IMR-90 (cell line): ENCODE results near the gene SRCAP. TPM values are rescaled to one million over a fixed set of nuclear protein-coding genes. Genes with fewer than 3 reads are reported as not detected.

Experiments used
- ATAC-seq: fragments of 200-7000 bp; cut with Tn5 transposase; 2 replicates; pipeline ENCODE4 v1.9.1; 2020; ENCODE audit warnings: low read depth, mild to moderate bottlenecking, moderate library complexity
- BruUV-seq: library from RNA; stranded (reverse); fragments of 400-500 nt; replicated peaks from 2 replicates; lab custom pipeline; 2021; lab: Mats Ljungman, UMichigan
- CTCF ChIA-PET: fragments of 300-600 bp; formaldehyde crosslinking; extraction: SDS; loops from one replicate; lab custom pipeline; 2021; ENCODE audit warnings: antibody characterized with exemption; lab: Yijun Ruan, JAX
- POLR2A ChIA-PET: fragments of 300-600 bp; sonication (Branson Sonifier 250); formaldehyde crosslinking; loops from one replicate; lab custom pipeline; 2022; ENCODE audit warnings: antibody characterized with exemption; ENCODE audit not compliant: unreplicated experiment; lab: Charles Lee
- DNase-seq: peaks from one replicate; pipeline ENCODE4 v3.0.0; 2013
- H2AFZ ChIP-seq: replicated peaks from 2 replicates; pipeline ENCODE3; 2013; ENCODE audit warnings: low read length, mild to moderate bottlenecking; ENCODE audit not compliant: poor library complexity
- H2AK5ac ChIP-seq: 2 replicates; pipeline ENCODE4 v1.6.1; 2013; ENCODE audit warnings: low read depth, low read length, inconsistent platforms
- H2AK9ac ChIP-seq: replicated peaks from 2 replicates; pipeline ENCODE3; 2013; ENCODE audit warnings: mild to moderate bottlenecking, low read depth, low read length, moderate library complexity; ENCODE audit not compliant: poor library complexity
- H2BK120ac ChIP-seq: 2 replicates; pipeline ENCODE4 v1.6.1; 2013; ENCODE audit warnings: low read depth, low read length, inconsistent platforms
- H2BK15ac ChIP-seq: 3 replicates; pipeline ENCODE4 v1.6.1; 2013; ENCODE audit warnings: low read depth, low read length, inconsistent platforms
- H2BK20ac ChIP-seq: 2 replicates; pipeline ENCODE4 v1.6.1; 2013; ENCODE audit warnings: low read depth, mild to moderate bottlenecking, inconsistent platforms, low read length, moderate library complexity
- H2BK5ac ChIP-seq: 2 replicates; pipeline ENCODE4 v1.6.1; 2013; ENCODE audit warnings: mild to moderate bottlenecking, low read depth, low read length, inconsistent platforms; ENCODE audit not compliant: poor library complexity, severe bottlenecking
- H3K14ac ChIP-seq: replicated peaks from 2 replicates; pipeline ENCODE4 v1.6.1; 2013; ENCODE audit warnings: low read depth, low read length, inconsistent platforms
- H3K18ac ChIP-seq: 2 replicates; pipeline ENCODE4 v1.6.1; 2013; ENCODE audit warnings: low read depth, low read length, control low read depth
- H3K23ac ChIP-seq: 2 replicates; pipeline ENCODE4 v1.6.1; 2013; ENCODE audit warnings: low read depth, low read length, inconsistent platforms
- H3K27ac ChIP-seq: 2 replicates; pipeline ENCODE4 v1.5.1; 2013; ENCODE audit warnings: mild to moderate bottlenecking, control low read depth, low read length; ENCODE audit not compliant: insufficient read depth
- H3K27me3 ChIP-seq: 2 replicates; pipeline ENCODE4 v1.6.1; 2013; ENCODE audit warnings: low read length; ENCODE audit not compliant: control insufficient read depth, insufficient read depth
- H3K36me3 ChIP-seq: 2 replicates; pipeline ENCODE4 v1.6.1; 2013; ENCODE audit warnings: low read length, mixed read lengths; ENCODE audit not compliant: control insufficient read depth, insufficient read depth
- H3K4ac ChIP-seq: 2 replicates; pipeline ENCODE4 v1.6.1; 2013; ENCODE audit warnings: low read depth, low read length, inconsistent platforms
- H3K4me1 ChIP-seq: 2 replicates; pipeline ENCODE4 v1.6.1; 2013; ENCODE audit warnings: low read length, mixed read lengths; ENCODE audit not compliant: control insufficient read depth, insufficient read depth
- H3K4me2 ChIP-seq: 2 replicates; pipeline ENCODE4 v1.6.1; 2013; ENCODE audit warnings: low read depth, mild to moderate bottlenecking, control low read depth, low read length, moderate library complexity
- H3K4me3 ChIP-seq: 2 replicates; pipeline ENCODE4 v1.5.1; 2013; ENCODE audit warnings: low read depth, mild to moderate bottlenecking, control low read depth, low read length, moderate library complexity; ENCODE audit not compliant: insufficient read depth
- H3K56ac ChIP-seq: 2 replicates; pipeline ENCODE4 v1.6.1; 2013; ENCODE audit warnings: low read length, inconsistent platforms; ENCODE audit not compliant: insufficient read depth; ENCODE audit errors: extremely low read depth
- H3K79me1 ChIP-seq, 2 experiments: 2 replicates each; pipeline ENCODE4 v1.6.1; 2013; ENCODE audit warnings: low read length in 2 of 2, inconsistent platforms in 1 of 2, low read depth in 1 of 2
- H3K9ac ChIP-seq: 2 replicates; pipeline ENCODE4 v1.6.1; 2013; ENCODE audit warnings: low read depth, low read length, control low read depth
- H3K9me1 ChIP-seq: 2 replicates; pipeline ENCODE4 v1.6.1; 2013; ENCODE audit warnings: low read length, inconsistent platforms; ENCODE audit not compliant: insufficient read depth
- H3K9me3 ChIP-seq: 2 replicates; pipeline ENCODE4 v1.6.1; 2013; ENCODE audit warnings: low read length; ENCODE audit not compliant: control insufficient read depth, insufficient read depth
- H4K20me1 ChIP-seq: 2 replicates; pipeline ENCODE4 v1.6.1; 2013; ENCODE audit warnings: low read length, inconsistent platforms; ENCODE audit not compliant: insufficient read depth
- H4K5ac ChIP-seq: 2 replicates; pipeline ENCODE4 v1.6.1; 2013; ENCODE audit warnings: mild to moderate bottlenecking, low read depth, low read length, control low read depth
- H4K8ac ChIP-seq, 2 experiments: 2 replicates each; pipeline ENCODE4 v1.6.1; 2013; ENCODE audit warnings: low read depth in 2 of 2, low read length in 2 of 2, control low read depth in 1 of 2, inconsistent platforms in 1 of 2
- H4K91ac ChIP-seq: 2 replicates; pipeline ENCODE4 v1.6.1; 2013; ENCODE audit warnings: low read depth, low read length, inconsistent platforms; ENCODE audit not compliant: insufficient read depth
- BHLHE40 ChIP-seq: fragments of 150-350 bp; IDR thresholded peaks from 2 replicates; pipeline ENCODE4 v1.6.1; 2016; ENCODE audit warnings: mild to moderate bottlenecking, low read depth, low read length
- FOS ChIP-seq: fragments of 150-350 bp; IDR thresholded peaks from 2 replicates; pipeline ENCODE4 v1.6.1; 2016; ENCODE audit warnings: low read depth, low read length
- NFE2L2 ChIP-seq: fragments of 150-350 bp; IDR thresholded peaks from 2 replicates; pipeline ENCODE4 v1.6.1; 2016; ENCODE audit warnings: low read depth, mild to moderate bottlenecking, low read length
- WGBS, 2 experiments: methylation state at CpG; one replicate each; pipeline versions ENCODE4 v1.1.5 to v1.1.7; 2013; ENCODE audit warnings: missing lambda C conversion rate in 2 of 2; ENCODE audit not compliant: insufficient read length in 1 of 2; ENCODE audit errors: extremely low coverage in 2 of 2; 5-methylcytosine and 5-hydroxymethylcytosine counted together
- dilution Hi-C: fragments of 300-500 bp; cut with HindIII; formaldehyde crosslinking; loops from one replicate; pipeline ENCODE4 v1.14.3; 2018; ENCODE audit warnings: low sequenced_read_pairs; ENCODE audit not compliant: unreplicated experiment
- in situ Hi-C: fragments of 300-500 bp; cut with MboI; formaldehyde crosslinking; loops from 3 replicates; pipeline ENCODE4 v1.14.3; 2019; ENCODE audit warnings: low sequenced_read_pairs, inconsistent platforms, mixed read lengths
- intact Hi-C: fragments of 100-400 bp; cut with micrococcal nuclease; formaldehyde crosslinking; loops from 2 replicates; pipeline ENCODE4 v1.10.0; 2022
- polyA plus RNA-seq, 3 experiments: library from polyadenylated mRNA; depleted of rRNA; stranded (reverse); fragments of >200 nt; gene quantifications; 2 replicates each; pipeline ENCODE4 v1.2.3, GENCODE V29; 2012; ENCODE audit warnings: low replicate concordance in 1 of 3
- total RNA-seq: library from RNA; depleted of rRNA; stranded (reverse); fragments of >200 nt; gene quantifications from 2 replicates; pipeline ENCODE4 v1.2.3, GENCODE V29; 2012

SRCAP gene
- total and polyA plus RNA-seq, 2 of the 4 experiments (the other 2 are of a cell fraction): 4.5 to 8.2 TPM

GRCh38 chr16:30736995-30737793, 38.2 kb downstream of the SRCAP start:
- Histone ChIP-seq H3K9ac (no peak overlapping the region), H3K79me1 (peaks cover 11 to 44% of the 10 kb centered on the region in 2 experiments), H2BK120ac (no peak overlapping the region), H3K9me3 (no peaks in the 10 kb centered on the region), H3K23ac (no peak overlapping the region), H4K20me1 (peaks cover 8% of the 10 kb centered on the region; the same call in 1 of the 2 replicates), H2BK20ac (no peak overlapping the region), H4K8ac (no peak overlapping the region), H2BK5ac (no peak overlapping the region), H2AFZ (no peak overlapping the region), H3K27me3 (no peaks in the 10 kb centered on the region), H3K56ac (no peak overlapping the region), H3K9me1 (peaks cover 14% of the 10 kb centered on the region), H4K5ac (no peak overlapping the region), H4K91ac (no peak overlapping the region), H2AK9ac (no peak overlapping the region), H3K36me3 (peaks cover 64% of the 10 kb centered on the region), H2BK15ac (no peak overlapping the region), H3K14ac (no peak overlapping the region), H3K4me3 (no peak overlapping the region), H3K4ac (no peak overlapping the region), H2AK5ac (no peak overlapping the region), H3K27ac (no peak overlapping the region), H3K18ac (no peak overlapping the region), H3K4me1 (peaks cover 14% of the 10 kb centered on the region), H3K4me2 (no peak overlapping the region)
- intact Hi-C loops: no loop called here
- TF ChIP-seq FOS: no peak
- no peak for TF ChIP-seq NFE2L2
- TF ChIP-seq BHLHE40: no peak
- ATAC-seq (no peak), DNase-seq (no peak)
- in situ Hi-C loops: no loop called here
- ChIA-PET POLR2A (no interaction called here), CTCF (no interaction called here)
- BruUV-seq: no TSS peak
- 94% methylated on average over 11 of the region's 17 CpGs; no CpG with 5 or more reads in 1 of the 2 experiments for WGBS, 2 experiments
- dilution Hi-C loops: no loop called here
